ENCODE data around the gene ANKS6. TPM values are rescaled to one million over a fixed set of nuclear protein-coding genes. Genes with fewer than 3 reads are reported as not detected.

ANKS6 gene
- total RNA-seq, 4 donors from 2014 or later, result 15.8 to 31.4 (median 23.6) TPM

- peak overlapping the region; percentile 72 to 89 (median 83) for H3K27ac ChIP-seq (replicated peaks in 1 of 4)
- TF ChIP-seq POLR2A (IDR thresholded peaks at IDR 0.05; ENCODE audit: low read depth) (no peak), POLR2AphosphoS5 (IDR thresholded peaks at IDR 0.05) (no peak), EP300 (IDR thresholded peaks at IDR 0.05) (no peak), CTCF (IDR thresholded peaks at IDR 0.05) (no peak)
- no peak for DNase-seq (ENCODE audit: extremely low spot score)
- peak overlapping the region; percentile 66 to 96 (median 82) for H3K4me3 ChIP-seq
- peaks cover 10 to 64% (median 50%) of the 10 kb centered on the region in 4 donors for H3K4me1 ChIP-seq
- WGBS, result 0% methylated on average over 5 of the region's 48 CpGs
- no peaks in the 10 kb centered on the region for H3K9me3 ChIP-seq
- intact Hi-C loops (cut with DNase I), result loop anchor here (10.0 kb wide), 1 partner anchor 871 kb away; the partner anchor contains the start of gene TRMO
- no peaks in the 10 kb centered on the region for H3K36me3 ChIP-seq
- H3K27me3 ChIP-seq, result no peaks in the 10 kb centered on the region
Measured at GRCh38 chr9:98795970-98796363, 388 bp downstream of the ANKS6 start.

GRCh38 chr9:98795295-98795955 lies 930 bp downstream of the ANKS6 start:
- Histone ChIP-seq H3K4me1 (peaks cover 10 to 68% (median 53%) of the 10 kb centered on the region in 4 donors), H3K27me3 (no peaks in the 10 kb centered on the region), H3K27ac (replicated peaks in 1 of 4) (peak overlapping the region; percentile 72 to 89 (median 83)), H3K9me3 (no peaks in the 10 kb centered on the region), H3K4me3 (peak overlapping the region; percentile 66 to 96 (median 82)), H3K36me3 (no peaks in the 10 kb centered on the region)
- WGBS, result 47% methylated on average over 12 of the region's 12 CpGs
- TF ChIP-seq CTCF (IDR thresholded peaks at IDR 0.05) (no peak), POLR2AphosphoS5 (IDR thresholded peaks at IDR 0.05) (no peak), EP300 (IDR thresholded peaks at IDR 0.05) (no peak), POLR2A (IDR thresholded peaks at IDR 0.05; ENCODE audit: low read depth) (no peak)
- no peak for DNase-seq (ENCODE audit: extremely low spot score)
- intact Hi-C loops (cut with DNase I), result loop anchor here (10.0 kb wide), 1 partner anchor 871 kb away; the partner anchor contains the start of gene TRMO

- Histone ChIP-seq H3K36me3 (peaks cover 0 to 5% (median 4%) of the 10 kb centered on the region in 4 donors), H3K27ac (replicated peaks in 1 of 4) (peak overlapping the region in 1 of 4 donors; percentile 79), H3K4me3 (no peak overlapping the region), H3K27me3 (no peaks in the 10 kb centered on the region), H3K4me1 (peaks cover 10 to 64% (median 47%) of the 10 kb centered on the region in 4 donors), H3K9me3 (no peaks in the 10 kb centered on the region)
- TF ChIP-seq POLR2A (IDR thresholded peaks at IDR 0.05; ENCODE audit: low read depth), result no peak
- TF ChIP-seq CTCF (IDR thresholded peaks at IDR 0.05), result no peak
- TF ChIP-seq EP300 (IDR thresholded peaks at IDR 0.05), result no peak
- TF ChIP-seq POLR2AphosphoS5 (IDR thresholded peaks at IDR 0.05), result no peak
- no peak for DNase-seq (ENCODE audit: extremely low spot score)
- intact Hi-C loops (cut with DNase I), result loop anchor here (10.0 kb wide), 1 partner anchor 870 kb away; the partner anchor contains the start of gene TRMO
- WGBS, result 85% methylated on average over 3 of the region's 3 CpGs
Measured at GRCh38 chr9:98794802-98795201, 1.6 kb downstream of the ANKS6 start.

GRCh38 chr9:98793031-98793430 lies 3.3 kb downstream of the ANKS6 start:
- H3K4me3 ChIP-seq, result no peak overlapping the region
- 88% methylated on average over 2 of the region's 2 CpGs for WGBS
- no peaks in the 10 kb centered on the region for H3K27me3 ChIP-seq
- DNase-seq (ENCODE audit: extremely low spot score), result no peak
- peaks cover 10 to 58% (median 43%) of the 10 kb centered on the region in 4 donors for H3K4me1 ChIP-seq
- no peak overlapping the region for H3K27ac ChIP-seq (replicated peaks in 1 of 4)
- H3K36me3 ChIP-seq, result peaks cover 4 to 23% (median 16%) of the 10 kb centered on the region in 4 donors
- TF ChIP-seq POLR2A (IDR thresholded peaks at IDR 0.05; ENCODE audit: low read depth), result no peak
- no peaks in the 10 kb centered on the region for H3K9me3 ChIP-seq
- intact Hi-C loops (cut with DNase I), result loop anchor here (10.0 kb wide), 1 partner anchor 868 kb away; the partner anchor contains the start of gene TRMO

Data from esophagus muscularis mucosa (tissue), 4 donors.